GM13976 (cell line): Measurements from ENCODE around the gene AK1.
A peak's percentile ranks its signal among the peaks of the same experiment; 100 is the strongest.

Source experiments
- DNase-seq: peaks from one replicate; pipeline ENCODE4 v3.0.0; 2012; ENCODE audit warnings: low spot score
- in situ Hi-C: fragments of 300-500 bp; cut with MboI; formaldehyde crosslinking; loops from one replicate; pipeline ENCODE4 v1.12.0; 2022; ENCODE audit warnings: low sequenced_read_pairs, mixed read lengths, inconsistent platforms; ENCODE audit not compliant: unreplicated experiment
- TF ChIP-seq, protein P1 (sequence below): IDR thresholded peaks from 2 replicates; pipeline ENCODE4 v1.5.1; 2012; ENCODE audit warnings: borderline replicate concordance, mild to moderate bottlenecking; ENCODE audit not compliant: insufficient read depth; ENCODE audit errors: extremely low read depth, missing control alignments, control extremely low read depth

The AK1 gene

DNA sequence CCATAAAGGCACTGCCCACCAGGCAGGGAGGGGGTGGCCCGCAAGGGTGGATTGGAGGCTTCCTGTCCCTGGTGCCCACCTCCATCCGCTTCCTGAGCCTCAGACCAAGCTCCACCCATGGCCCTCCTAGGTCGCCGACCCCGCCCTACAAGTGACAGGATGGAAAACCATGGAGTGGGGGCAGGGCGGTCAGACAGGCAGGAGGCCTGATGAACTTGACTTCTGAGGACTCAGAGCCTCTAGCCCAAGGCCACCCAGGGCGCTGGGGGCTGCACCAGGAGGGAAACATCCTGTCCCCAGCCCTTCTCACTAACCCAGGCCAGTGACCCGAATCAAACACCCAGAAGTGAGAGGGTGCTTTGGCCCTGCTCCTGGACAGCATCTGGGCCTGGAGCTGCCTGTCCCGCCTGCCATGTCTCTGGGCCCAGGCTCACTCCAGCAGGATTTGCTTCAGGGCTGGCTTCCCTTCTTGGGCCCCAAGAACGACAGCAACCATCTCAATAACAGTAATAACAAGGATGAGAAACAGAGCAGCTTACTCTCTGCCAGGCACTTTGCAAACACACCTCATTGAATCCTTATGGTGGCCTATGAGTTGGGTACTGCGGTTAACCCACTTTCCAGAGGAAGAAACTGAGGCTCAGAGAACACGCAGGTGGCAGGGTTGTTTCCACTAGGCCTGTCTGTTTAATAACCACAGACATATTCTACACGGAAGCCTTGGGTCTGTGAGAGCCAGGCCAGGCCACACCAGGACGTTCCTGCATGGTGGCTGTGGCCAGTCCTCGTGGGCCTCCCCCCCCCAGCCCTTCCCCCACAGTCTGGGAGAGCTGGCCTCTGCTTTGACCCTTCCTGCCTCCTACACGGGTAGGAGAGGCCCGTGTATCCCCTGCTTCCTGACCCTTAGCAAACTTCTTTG lies 26.3 kb upstream of the AK1 start:
- DNase-seq: peak; percentile 79
- TF ChIP-seq, protein P1, sequence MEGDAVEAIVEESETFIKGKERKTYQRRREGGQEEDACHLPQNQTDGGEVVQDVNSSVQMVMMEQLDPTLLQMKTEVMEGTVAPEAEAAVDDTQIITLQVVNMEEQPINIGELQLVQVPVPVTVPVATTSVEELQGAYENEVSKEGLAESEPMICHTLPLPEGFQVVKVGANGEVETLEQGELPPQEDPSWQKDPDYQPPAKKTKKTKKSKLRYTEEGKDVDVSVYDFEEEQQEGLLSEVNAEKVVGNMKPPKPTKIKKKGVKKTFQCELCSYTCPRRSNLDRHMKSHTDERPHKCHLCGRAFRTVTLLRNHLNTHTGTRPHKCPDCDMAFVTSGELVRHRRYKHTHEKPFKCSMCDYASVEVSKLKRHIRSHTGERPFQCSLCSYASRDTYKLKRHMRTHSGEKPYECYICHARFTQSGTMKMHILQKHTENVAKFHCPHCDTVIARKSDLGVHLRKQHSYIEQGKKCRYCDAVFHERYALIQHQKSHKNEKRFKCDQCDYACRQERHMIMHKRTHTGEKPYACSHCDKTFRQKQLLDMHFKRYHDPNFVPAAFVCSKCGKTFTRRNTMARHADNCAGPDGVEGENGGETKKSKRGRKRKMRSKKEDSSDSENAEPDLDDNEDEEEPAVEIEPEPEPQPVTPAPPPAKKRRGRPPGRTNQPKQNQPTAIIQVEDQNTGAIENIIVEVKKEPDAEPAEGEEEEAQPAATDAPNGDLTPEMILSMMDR: no peak
- in situ Hi-C loops: no loop called here

DNA sequence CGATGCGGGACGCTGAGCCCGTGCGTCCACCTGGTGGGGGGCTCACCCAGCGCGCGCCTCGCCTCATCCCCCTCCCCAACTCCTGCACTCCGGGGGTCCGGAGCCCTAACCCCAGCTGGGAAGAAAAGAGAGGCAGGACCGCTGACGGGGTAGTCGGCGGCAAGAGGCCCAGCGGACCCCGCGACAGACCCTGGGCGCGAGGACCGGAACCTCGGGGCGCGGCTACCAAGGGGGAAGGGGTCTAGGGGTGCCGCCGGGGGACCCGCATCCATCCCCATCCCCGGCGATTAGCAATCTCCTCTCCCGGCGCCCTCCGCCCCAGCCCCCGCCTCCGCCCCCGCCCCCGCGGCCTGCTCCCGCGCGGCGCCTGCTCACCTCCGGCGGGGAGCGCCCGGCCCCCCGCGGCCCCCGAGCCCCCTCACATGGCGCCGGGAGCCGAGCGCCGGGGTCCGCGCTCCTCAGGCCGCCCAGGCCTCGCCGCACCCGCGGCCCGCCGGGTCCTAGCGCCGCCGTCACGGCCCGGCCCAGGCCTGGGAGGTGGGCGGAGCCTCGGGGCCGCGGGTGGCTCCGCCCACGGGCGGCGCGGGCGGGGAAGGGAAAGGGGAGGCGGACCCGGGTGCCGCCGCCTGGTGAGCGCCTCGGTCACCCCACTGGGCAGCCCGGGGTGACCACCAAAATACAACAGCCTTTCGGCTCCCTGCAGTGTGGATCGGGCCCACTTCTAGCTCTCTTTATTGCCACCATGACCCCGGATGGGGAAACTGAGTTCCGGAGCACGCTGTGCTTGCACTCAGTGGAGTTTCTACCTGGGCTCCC lies 21.9 kb upstream of the AK1 start, which contains the start of gene ST6GALNAC6:
TSS of gene ST6GALNAC6 (minus strand) at position 476 of the 816 bp plus-strand sequence. CDS start 1,622 bp downstream, outside the sequence.
- TF ChIP-seq, protein P1: peak; percentile 3
- DNase-seq: peak; percentile 95
- in situ Hi-C loops: no loop called here

DNA sequence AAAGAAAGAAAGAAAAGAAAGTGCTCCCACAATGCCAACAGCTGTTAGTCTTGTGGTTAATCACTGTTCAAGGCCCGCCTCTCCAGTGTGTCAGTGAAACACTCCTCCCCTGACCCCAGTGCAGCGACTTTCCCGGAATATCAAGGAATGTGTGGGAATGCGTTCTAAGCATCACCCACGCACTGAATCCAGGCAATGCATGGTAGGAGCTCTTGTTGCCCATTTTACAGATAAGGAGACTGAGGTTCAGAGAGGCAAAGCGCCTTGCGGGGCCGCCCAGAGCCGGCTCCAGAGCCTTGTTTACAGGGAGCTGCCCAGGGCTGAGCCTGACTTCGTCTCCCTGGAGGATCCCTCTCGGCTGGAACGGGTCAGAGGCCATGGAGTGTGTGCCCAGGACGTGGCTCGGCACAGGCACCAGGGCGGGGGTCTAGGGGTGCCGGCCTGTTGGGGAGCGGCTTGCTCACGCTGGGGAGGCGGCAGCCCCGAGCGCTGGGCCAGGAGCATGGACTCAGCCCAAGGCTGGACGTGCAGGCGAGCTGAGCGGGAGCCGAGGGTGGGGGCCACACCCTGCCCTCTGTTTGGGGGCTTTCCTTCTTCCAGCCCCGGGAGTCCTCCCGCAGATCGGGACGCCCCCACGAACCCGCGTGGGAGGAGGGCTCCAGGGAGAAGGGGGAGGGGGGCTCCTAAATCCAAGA lies 21.1 kb upstream of the AK1 start:
- in situ Hi-C loops: no loop called here
- peak; percentile 73 for DNase-seq
- TF ChIP-seq, protein P1: no peak

DNA sequence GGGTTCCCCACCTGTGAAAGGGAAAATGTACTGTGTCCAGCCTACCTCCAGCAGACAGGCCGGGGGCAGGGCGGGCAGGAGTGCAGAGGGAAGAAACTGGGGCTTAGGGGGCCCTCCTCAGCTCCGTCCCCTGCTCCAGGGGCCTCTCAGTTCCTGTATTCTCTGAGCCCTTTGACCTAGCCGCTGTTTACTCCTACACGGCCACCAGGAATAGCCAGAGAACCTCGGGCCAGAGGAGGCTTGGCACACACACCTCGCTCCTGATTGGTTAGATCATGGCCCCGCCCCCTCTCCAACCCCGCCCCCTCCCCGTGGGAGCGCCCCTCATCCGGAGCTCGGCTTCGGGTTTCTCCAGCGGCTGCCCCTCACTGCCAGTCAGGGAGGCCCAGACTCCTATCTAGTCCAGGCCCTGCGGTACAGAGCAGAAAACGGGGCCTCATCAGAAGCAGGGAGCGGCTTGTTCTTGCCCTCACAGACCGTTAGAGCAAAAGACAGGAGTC lies 19.8 kb upstream of the AK1 start:
- peak; percentile 82 for DNase-seq
- in situ Hi-C loops: no loop called here

DNA sequence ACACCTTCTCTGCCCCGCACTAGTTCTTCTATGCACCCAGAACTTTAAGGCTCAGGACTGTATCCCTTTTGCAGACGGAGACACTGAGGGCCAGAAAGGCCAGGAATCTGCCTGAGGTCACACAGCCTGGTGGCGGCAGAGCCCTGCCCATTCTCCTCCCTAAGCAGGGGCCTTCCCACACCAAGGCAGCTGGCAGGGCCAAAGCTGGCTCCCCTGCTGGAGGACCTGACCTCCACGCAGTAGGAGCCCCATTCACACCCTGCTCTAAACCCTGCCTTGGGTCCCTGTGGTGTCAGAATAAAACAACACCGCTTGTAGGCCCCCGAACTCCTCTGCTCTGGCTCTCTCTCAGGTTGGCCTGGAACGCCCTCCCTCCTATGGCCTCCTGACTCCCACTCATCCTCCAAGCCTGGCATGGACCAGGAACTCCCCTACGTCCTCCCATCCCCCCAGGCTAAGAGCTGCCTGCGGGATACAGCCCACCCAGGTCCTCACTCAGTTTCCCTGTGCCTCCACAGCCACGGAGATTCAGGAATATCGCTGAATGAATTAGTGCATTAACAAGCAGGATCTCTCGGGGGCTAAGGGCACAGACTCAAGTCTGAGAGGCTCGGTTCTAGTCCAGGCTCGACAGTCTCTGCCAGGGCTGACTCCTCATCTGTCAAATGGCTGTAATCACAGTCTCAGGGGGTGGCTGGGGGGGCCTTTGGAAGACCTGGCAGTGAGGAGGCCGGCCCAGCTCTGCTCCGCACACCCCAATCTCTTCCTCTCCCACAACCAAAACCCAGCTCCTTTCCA lies 19.1 kb upstream of the AK1 start:
- in situ Hi-C loops: no loop called here
- DNase-seq: no peak
- TF ChIP-seq, protein P1: no peak

More for the DNA sequence above, 19.8 kb upstream of the AK1 start:
- TF ChIP-seq, protein P1: no peak
